ENCODE measurements around the gene MIER2.
A peak's percentile ranks its signal among the peaks of the same experiment; 100 is the strongest.
"Not testable (repeated sequence)": the region's sequence is repeated elsewhere in the genome, so short reads cannot be mapped to it uniquely, and the experiment has no call there.

MIER2 gene

DNA sequence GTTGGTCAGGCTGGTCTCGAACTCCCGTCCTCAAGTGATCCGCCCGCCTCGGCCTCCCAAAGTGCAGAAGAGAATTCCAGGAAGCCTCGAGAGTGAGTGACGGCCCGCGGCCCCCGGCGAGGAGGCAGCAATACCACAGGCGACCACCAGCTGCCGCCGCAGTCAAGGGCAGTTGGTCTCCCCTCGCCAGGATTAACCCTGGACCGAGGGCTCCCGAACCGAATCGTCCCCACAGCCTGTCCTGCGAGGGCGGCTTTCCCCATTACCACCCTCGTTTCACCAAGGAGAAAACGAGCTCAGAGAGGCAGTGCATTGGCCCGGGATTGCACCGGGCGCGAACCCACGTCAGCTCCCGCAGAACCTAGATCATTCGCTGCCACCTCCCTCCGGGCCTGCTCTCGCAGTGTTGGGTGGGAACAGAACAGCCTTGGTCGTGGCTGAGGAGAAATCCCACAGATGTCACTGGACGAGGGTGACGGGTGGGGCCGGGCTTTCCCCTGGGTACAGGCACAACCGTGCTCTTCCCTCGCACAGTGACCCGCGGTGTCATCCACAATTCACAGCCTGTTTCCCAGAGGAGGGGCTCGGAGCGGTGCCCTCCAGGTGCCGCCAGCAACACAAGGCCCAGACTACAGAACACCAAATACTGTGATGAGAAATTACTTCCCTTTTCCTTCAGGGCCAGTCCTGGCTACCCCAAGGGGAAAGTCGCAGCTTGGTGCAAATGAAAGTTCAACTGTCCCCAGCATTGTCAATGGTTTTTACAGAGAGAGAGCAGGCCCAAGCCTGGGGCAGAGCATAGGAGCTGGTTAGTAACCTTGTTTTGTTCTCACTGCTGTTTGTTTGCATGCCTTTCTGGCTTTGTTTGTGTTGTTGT lies 39.6 kb upstream of the MIER2 start:
- Histone ChIP-seq H3K27ac (ENCODE audit: low read depth, low read length, poor library complexity, severe bottlenecking) (no peak overlapping the region), H3F3A (ENCODE audit: insufficient read depth, low read length) (no peaks in the 10 kb centered on the region), H3K4me2 (ENCODE audit: low read length) (no peak overlapping the region), H3K9ac (ENCODE audit: low read length) (no peak overlapping the region), H3K36me3 (ENCODE audit: insufficient read depth, low read length) (no peaks in the 10 kb centered on the region), H3K27me3 (ENCODE audit: insufficient read depth, low read length) (no peaks in the 10 kb centered on the region), H3K4me3 (ENCODE audit: low read depth, low read length, poor library complexity, severe bottlenecking) (no peak overlapping the region), H3K9me3 (ENCODE audit: low read length) (no peaks in the 10 kb centered on the region), H3K79me2 (ENCODE audit: insufficient read depth, low read length) (no peaks in the 10 kb centered on the region), H3K9me2 (ENCODE audit: low read depth, low read length) (no peaks in the 10 kb centered on the region), H3K4me1 (ENCODE audit: insufficient read depth, low read length, severe bottlenecking) (peaks cover 19% of the 10 kb centered on the region), H4K20me1 (ENCODE audit: insufficient read depth, low read length) (no peaks in the 10 kb centered on the region), H2AFZ (ENCODE audit: low read length) (no peak overlapping the region)
- TF ChIP-seq EZH2 (IDR thresholded peaks at IDR 0.05; ENCODE audit: borderline replicate concordance, low read length), result no peak
- TF ChIP-seq, protein P1, sequence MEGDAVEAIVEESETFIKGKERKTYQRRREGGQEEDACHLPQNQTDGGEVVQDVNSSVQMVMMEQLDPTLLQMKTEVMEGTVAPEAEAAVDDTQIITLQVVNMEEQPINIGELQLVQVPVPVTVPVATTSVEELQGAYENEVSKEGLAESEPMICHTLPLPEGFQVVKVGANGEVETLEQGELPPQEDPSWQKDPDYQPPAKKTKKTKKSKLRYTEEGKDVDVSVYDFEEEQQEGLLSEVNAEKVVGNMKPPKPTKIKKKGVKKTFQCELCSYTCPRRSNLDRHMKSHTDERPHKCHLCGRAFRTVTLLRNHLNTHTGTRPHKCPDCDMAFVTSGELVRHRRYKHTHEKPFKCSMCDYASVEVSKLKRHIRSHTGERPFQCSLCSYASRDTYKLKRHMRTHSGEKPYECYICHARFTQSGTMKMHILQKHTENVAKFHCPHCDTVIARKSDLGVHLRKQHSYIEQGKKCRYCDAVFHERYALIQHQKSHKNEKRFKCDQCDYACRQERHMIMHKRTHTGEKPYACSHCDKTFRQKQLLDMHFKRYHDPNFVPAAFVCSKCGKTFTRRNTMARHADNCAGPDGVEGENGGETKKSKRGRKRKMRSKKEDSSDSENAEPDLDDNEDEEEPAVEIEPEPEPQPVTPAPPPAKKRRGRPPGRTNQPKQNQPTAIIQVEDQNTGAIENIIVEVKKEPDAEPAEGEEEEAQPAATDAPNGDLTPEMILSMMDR (IDR thresholded peaks at IDR 0.05; ENCODE audit: low read length), result no peak; the same call in 1 of the 2 replicates

DNA sequence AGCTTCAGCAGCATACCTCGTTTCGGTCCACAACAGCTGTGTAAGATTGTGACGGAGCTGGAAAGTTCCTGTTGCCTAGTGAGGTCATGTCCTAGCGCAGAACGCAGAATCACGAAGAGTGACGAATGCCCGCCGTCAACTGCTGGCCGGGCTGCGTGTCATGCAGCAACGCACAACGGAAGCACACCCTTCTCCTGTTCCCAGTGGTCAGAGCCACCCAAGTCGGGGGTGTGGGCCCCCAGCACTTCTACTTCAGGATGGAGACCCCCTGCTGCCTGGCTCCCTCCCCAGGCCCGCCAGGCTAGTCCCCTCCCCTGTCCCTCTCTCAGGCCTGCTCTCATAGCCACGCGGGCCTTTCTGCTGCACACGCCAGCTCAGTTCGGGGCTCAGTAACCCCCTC lies 38.4 kb upstream of the MIER2 start:
- H3K9ac ChIP-seq (ENCODE audit: low read length), result peak overlapping the region; percentile 3; the same call in 1 of the 2 replicates
- H3K27ac ChIP-seq (ENCODE audit: low read depth, low read length, poor library complexity, severe bottlenecking), result no peak overlapping the region
- no peak for TF ChIP-seq EZH2 (IDR thresholded peaks at IDR 0.05; ENCODE audit: borderline replicate concordance, low read length)
- TF ChIP-seq, protein P1 (IDR thresholded peaks at IDR 0.05; ENCODE audit: low read length), result no peak
- no peaks in the 10 kb centered on the region for H3K36me3 ChIP-seq (ENCODE audit: insufficient read depth, low read length)
- no peaks in the 10 kb centered on the region for H3F3A ChIP-seq (ENCODE audit: insufficient read depth, low read length)
- H3K4me2 ChIP-seq (ENCODE audit: low read length), result peak overlapping the region; percentile 63
- H3K9me2 ChIP-seq (ENCODE audit: low read depth, low read length), result no peaks in the 10 kb centered on the region
- no peak overlapping the region for H2AFZ ChIP-seq (ENCODE audit: low read length)
- no peaks in the 10 kb centered on the region for H3K79me2 ChIP-seq (ENCODE audit: insufficient read depth, low read length)
- H3K27me3 ChIP-seq (ENCODE audit: insufficient read depth, low read length), result no peaks in the 10 kb centered on the region
- H3K4me3 ChIP-seq (ENCODE audit: low read depth, low read length, poor library complexity, severe bottlenecking), result peak overlapping the region; percentile 42
- no peaks in the 10 kb centered on the region for H3K9me3 ChIP-seq (ENCODE audit: low read length)
- H4K20me1 ChIP-seq (ENCODE audit: insufficient read depth, low read length), result no peaks in the 10 kb centered on the region
- peaks cover 19% of the 10 kb centered on the region for H3K4me1 ChIP-seq (ENCODE audit: insufficient read depth, low read length, severe bottlenecking)

DNA sequence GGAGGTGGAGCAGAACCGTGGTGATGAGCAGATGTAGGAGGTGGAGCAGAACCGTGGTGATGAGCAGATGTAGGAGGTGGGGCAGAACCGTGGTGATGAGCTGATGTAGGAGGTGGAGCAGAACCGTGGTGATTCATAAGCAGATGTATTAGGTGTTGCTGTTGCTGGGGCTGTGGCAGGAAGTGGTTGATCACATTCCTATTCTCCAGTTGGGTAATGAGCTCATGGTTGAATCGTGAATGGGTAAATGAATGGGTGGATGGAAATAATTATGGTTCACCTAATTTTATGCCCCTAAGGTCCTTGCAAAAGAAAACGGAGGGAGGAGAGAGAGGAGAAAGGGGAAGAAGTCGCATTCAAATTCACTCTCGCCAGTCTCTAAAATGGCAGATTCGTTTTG lies 38.0 kb upstream of the MIER2 start:
- H3K9ac ChIP-seq (ENCODE audit: low read length); H3K9me3 ChIP-seq (ENCODE audit: low read length); H3K36me3 ChIP-seq (ENCODE audit: insufficient read depth, low read length); H2AFZ ChIP-seq (ENCODE audit: low read length); H3K9me2 ChIP-seq (ENCODE audit: low read depth, low read length); H3K79me2 ChIP-seq (ENCODE audit: insufficient read depth, low read length); H4K20me1 ChIP-seq (ENCODE audit: insufficient read depth, low read length); H3F3A ChIP-seq (ENCODE audit: insufficient read depth, low read length); H3K27ac ChIP-seq (ENCODE audit: low read depth, low read length, poor library complexity, severe bottlenecking); H3K27me3 ChIP-seq (ENCODE audit: insufficient read depth, low read length): not testable (repeated sequence)
- H3K4me1 ChIP-seq (ENCODE audit: insufficient read depth, low read length, severe bottlenecking), result peaks cover 19% of the 10 kb centered on the region
- peak overlapping the region; percentile 63 for H3K4me2 ChIP-seq (ENCODE audit: low read length)
- peak overlapping the region; percentile 42 for H3K4me3 ChIP-seq (ENCODE audit: low read depth, low read length, poor library complexity, severe bottlenecking)

DNA sequence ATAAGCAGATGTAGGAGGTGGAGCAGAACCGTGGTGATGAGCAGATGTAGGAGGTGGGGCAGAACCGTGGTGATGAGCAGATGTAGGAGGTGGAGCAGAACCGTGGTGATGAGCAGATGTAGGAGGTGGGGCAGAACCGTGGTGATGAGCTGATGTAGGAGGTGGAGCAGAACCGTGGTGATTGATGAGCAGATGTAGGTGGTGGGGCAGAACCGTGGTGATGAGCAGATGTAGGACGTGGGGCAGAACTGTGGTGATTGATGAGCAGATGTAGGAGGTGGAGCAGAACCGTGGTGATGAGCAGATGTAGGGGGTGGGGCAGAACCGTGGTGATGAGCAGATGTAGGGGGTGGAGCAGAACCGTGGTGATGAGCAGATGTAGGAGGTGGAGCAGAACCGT lies 37.3 kb upstream of the MIER2 start:
- H3K9ac ChIP-seq (ENCODE audit: low read length); H3K9me3 ChIP-seq (ENCODE audit: low read length); H3K4me2 ChIP-seq (ENCODE audit: low read length); H4K20me1 ChIP-seq (ENCODE audit: insufficient read depth, low read length); H2AFZ ChIP-seq (ENCODE audit: low read length); H3K36me3 ChIP-seq (ENCODE audit: insufficient read depth, low read length); H3K4me3 ChIP-seq (ENCODE audit: low read depth, low read length, poor library complexity, severe bottlenecking); H3K27me3 ChIP-seq (ENCODE audit: insufficient read depth, low read length); H3K79me2 ChIP-seq (ENCODE audit: insufficient read depth, low read length); H3K9me2 ChIP-seq (ENCODE audit: low read depth, low read length); H3F3A ChIP-seq (ENCODE audit: insufficient read depth, low read length); H3K27ac ChIP-seq (ENCODE audit: low read depth, low read length, poor library complexity, severe bottlenecking): not testable (repeated sequence)
- peaks cover 19% of the 10 kb centered on the region for H3K4me1 ChIP-seq (ENCODE audit: insufficient read depth, low read length, severe bottlenecking)

DNA sequence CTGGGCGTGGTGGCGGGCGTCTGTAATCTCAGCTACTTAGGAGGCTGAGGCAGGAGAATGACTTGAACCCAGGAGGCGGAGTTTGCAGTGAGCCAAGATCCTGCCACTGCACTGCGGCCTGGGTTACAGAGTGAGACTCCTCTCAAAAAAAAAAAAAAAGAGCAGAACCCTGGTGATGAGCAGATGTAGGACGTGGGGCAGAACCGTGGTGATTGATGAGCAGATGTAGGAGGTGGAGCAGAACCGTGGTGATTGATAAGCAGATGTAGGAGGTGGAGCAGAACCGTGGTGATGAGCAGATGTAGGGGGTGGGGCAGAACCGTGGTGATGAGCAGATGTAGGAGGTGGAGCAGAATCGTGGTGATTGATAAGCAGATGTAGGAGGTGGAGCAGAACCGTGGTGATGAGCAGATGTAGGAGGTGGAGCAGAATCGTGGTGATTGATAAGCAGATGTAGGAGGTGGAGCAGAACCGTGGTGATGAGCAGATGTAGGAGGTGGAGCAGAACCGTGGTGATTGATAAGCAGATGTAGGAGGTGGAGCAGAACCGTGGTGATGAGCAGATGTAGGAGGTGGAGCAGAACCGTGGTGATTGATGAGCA lies 36.1 kb upstream of the MIER2 start:
- not testable (repeated sequence) for H3K9me2 ChIP-seq (ENCODE audit: low read depth, low read length)

More for the DNA sequence above, 36.1 kb upstream of the MIER2 start:
- not testable (repeated sequence) for H3K79me2 ChIP-seq (ENCODE audit: insufficient read depth, low read length); H3F3A ChIP-seq (ENCODE audit: insufficient read depth, low read length); H3K4me2 ChIP-seq (ENCODE audit: low read length); H3K36me3 ChIP-seq (ENCODE audit: insufficient read depth, low read length); H4K20me1 ChIP-seq (ENCODE audit: insufficient read depth, low read length); H3K9ac ChIP-seq (ENCODE audit: low read length); H3K27ac ChIP-seq (ENCODE audit: low read depth, low read length, poor library complexity, severe bottlenecking); H3K27me3 ChIP-seq (ENCODE audit: insufficient read depth, low read length); H3K9me3 ChIP-seq (ENCODE audit: low read length); H2AFZ ChIP-seq (ENCODE audit: low read length); H3K4me3 ChIP-seq (ENCODE audit: low read depth, low read length, poor library complexity, severe bottlenecking)
- peaks cover 19% of the 10 kb centered on the region for H3K4me1 ChIP-seq (ENCODE audit: insufficient read depth, low read length, severe bottlenecking)

All from OCI-LY1 (cell line).